Measurements from ENCODE around the gene H1-8.
"Not testable (repeated sequence)": the region's sequence is repeated elsewhere in the genome, so short reads cannot be mapped to it uniquely, and the experiment has no call there.

The H1-8 gene, protein sequence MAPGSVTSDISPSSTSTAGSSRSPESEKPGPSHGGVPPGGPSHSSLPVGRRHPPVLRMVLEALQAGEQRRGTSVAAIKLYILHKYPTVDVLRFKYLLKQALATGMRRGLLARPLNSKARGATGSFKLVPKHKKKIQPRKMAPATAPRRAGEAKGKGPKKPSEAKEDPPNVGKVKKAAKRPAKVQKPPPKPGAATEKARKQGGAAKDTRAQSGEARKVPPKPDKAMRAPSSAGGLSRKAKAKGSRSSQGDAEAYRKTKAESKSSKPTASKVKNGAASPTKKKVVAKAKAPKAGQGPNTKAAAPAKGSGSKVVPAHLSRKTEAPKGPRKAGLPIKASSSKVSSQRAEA

DNA sequence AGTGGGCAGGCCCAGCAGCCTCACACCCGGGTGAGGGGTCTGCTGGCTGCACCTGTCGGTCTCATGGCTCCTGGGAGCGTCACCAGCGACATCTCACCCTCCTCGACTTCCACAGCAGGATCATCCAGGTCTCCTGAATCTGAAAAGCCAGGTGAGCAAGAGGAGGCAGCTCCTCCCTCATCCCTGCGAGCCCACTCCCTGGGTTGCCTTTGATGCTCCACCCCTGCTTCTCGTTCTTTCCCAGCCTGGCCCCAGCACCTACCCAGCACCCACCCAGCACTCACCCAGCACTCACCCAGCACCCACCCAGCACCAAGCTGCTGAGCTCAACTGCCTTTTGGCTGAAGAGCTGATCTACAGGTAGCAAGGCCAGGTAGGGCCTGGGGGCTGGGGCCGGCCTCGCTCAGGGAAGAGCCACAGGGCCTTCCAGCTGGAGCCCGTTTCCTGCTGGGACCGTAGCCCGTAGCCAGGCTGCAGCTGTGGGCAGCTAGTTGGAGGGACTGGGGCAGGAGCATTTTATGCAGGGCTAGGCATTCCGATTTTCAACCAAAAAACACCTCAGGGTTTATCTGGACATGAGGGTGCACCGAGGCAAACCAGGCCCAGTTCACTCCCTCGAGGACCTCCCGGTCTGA lies at the start of gene H1-8:
Gene H1-8 (plus strand): TSS at position 20 of the 635 bp plus-strand sequence. CDS start 44 bp downstream, at position 64.
- no peak for DNase-seq (ENCODE audit: low read depth in 2 of 2)

DNA sequence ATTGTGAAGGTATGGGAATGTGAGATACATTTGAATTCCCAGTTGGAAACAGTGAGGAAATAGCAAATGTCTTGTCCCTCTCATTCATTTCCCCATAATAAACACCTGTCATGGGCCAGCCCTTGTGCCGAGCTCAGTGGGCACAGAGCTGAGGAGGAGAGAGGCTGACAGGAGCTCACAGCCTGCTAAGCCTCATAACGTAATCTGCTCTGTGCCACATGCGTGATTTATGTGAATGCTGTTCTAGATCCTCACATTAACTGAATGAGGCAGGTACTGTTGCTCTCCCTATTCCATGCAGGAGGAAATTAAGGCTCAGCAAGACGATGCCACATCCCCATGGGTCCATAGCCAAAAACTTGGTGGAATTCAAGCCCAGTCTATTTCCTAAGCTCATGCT lies 49.8 kb upstream of the H1-8 start:
- DNase-seq (ENCODE audit: low read depth in 2 of 2) = no peak

DNA sequence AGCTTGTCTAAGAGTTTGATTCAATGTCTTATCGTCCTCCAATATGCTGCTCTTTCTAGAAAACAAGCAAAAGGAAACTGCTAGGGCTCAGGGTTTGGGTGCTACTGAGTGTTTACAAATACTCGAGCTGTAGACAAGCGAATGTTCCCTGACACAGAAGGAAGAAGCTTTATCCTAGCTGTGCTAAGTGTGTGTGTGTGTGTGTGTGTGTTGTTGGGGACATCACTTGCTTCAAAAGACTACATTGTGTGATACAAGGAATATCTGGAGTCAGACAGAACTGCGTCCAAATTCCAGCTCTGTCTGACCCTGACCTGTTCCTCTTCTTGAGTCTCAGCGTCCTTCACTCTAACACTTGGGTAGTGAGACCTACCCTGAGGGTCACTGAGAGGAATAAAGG lies 48.5 kb upstream of the H1-8 start:
- not testable (repeated sequence) for DNase-seq (ENCODE audit: low read depth in 2 of 2)

DNA sequence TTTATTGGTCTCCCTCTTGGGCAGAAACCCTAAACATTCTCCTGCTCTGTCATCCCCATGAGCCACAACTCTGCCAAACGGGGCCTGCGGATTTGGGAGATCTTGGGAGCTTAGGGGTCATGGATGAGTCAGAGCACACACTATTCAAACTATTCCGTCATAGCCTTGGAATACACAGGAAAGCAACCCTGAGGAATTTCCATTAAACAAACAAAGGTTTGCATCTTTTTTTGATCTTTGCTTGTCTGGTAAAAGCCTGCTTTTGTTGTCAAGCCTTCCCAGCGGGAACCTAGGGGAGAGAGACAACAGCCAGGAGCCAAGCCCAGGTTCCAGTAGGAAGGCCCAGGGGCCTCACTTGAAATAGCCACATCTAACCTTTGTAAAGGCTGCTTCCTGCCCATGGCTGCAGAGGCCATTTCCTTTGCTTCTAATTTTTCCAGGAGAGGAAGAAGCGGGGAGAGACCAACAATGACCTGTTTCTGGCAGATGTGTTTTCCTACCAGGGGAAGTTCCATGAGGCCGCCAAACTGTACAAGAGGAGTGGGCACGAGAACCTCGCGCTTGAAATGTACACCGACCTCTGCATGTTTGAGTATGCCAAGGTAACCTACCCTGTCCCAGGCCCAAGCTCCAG lies 47.9 kb upstream of the H1-8 start:
- not testable (repeated sequence) for DNase-seq (ENCODE audit: low read depth in 2 of 2)

DNA sequence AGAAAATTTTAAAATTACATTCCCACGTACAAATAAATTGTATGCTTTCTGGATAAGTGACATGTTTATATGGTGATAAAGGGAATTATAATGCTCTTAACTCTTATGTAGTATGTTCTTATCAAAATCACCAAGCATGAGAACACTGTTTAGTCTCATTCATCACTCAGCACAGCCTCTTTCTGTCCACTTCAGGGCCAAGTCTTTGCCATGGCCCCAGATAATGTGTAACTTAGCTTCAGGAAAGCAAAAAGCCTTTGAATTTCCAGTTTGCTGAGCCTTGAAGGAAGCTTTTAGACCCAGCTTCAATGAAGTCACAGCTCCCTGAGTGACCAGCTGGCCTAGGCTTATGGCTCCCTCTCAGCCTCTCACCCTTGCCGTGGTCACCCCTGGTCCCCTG lies 45.1 kb upstream of the H1-8 start:
- DNase-seq (ENCODE audit: low read depth in 2 of 2) = not testable (repeated sequence)

DNA sequence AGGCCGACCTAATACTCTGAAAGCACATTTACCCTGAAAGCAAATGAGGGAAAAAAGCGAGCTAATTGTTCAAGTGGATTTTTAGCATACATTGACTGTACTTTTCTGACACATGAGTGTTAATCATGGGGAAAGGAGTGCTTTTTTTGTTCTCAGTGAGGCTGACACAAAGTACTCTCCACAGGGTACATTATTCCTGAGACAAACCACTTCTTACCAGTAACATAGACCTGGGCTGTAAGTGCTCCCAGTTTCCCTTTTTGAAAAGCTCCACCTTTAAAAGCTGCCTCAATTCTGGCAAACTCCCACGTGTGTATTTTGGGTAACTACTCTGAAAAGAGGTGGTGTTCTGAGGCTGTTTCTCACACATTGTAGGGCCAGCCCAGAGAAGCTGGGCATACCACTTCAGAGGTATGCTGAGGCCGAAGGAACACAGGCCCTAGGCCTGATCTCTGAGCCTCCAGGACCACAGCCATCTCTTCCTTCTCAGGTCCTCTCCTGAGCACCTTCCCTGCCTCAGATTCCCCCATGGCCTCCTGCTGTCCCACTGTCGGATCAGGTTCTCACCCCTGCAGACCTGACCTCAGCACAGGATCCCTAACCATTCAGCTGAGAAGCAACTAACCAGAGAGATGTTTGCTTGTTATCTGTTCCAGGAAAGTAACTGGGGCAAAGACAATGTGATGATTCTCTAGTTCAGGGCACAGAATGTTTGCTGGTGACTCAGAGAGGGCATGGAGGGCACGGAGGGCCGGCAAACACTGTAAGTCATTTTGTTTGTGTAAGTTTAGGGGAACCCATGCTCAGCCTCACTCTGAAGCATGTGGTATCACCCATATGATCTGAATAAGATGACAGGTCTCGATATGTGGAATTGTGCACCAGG lies 44.1 kb upstream of the H1-8 start:
- not testable (repeated sequence) for DNase-seq (ENCODE audit: low read depth in 2 of 2)

DNA sequence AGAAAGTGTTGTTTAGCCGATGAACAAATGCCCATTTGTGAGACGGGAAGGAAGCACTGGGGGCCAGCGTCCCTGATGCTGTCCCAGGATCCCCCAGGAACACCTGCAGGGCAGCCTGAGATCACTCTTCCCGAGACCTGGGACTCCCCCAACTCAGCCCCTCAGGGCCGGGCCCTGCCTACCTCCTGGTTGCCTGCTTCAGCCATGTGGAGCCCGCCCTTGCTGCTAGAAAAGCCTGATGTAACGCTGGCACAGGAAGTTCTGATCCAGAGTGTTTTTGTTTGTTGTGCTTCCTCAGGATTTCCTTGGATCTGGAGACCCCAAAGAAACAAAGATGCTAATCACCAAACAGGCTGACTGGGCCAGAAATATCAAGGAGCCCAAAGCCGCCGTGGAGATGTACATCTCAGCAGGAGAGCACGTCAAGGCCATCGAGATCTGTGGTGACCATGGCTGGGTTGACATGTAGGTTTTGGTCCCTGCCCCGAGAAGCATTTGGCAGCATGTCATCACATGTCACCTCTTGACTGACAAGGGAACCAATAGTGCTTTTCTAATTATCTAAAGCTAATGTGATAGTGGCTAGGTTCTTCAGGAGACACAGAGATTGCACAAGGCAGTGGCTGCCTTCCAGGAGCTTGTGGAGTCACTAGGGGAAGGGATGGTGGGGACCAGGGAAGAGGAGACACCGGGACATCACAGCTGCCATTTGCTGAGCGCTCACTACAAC lies 43.2 kb upstream of the H1-8 start:
- DNase-seq (ENCODE audit: low read depth in 2 of 2) = not testable (repeated sequence)

DNA sequence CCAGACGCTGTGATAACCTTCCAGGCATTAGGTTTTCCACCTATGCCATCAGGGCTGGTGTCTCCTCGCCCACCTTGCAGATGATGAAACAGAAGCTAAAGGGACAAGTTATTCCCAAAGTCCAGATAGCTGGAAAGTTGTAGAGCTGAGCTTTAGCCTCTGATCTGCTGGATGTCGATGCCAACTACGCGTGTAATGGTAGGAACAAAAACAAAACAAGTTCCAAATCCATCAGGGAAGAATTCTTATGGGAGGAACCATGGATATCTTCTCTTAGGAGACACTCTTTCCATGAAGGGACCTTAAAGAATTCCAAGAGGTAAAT lies 42.7 kb upstream of the H1-8 start:
- DNase-seq (ENCODE audit: low read depth in 2 of 2) = no peak

DNA sequence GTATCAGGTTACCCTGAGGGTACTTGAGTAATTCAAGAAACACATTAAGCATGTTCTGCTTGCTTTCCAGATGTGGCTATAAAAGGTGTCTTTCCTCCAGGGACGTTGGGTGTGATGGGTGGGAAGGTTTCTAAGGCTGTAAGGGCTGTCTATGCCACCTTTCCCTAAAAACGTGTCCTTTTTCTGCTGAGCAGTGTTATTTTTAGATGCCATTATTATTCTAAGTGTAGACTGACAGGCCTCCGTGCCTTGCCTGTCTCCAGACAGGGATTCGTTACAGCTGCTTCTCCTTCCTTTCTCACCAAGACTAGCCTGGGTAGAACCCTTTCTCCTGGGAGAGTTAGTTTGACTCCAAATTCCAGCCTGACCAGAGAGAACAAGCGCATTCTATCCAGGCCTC lies 41.3 kb upstream of the H1-8 start:
- no peak for DNase-seq (ENCODE audit: low read depth in 2 of 2)

DNA sequence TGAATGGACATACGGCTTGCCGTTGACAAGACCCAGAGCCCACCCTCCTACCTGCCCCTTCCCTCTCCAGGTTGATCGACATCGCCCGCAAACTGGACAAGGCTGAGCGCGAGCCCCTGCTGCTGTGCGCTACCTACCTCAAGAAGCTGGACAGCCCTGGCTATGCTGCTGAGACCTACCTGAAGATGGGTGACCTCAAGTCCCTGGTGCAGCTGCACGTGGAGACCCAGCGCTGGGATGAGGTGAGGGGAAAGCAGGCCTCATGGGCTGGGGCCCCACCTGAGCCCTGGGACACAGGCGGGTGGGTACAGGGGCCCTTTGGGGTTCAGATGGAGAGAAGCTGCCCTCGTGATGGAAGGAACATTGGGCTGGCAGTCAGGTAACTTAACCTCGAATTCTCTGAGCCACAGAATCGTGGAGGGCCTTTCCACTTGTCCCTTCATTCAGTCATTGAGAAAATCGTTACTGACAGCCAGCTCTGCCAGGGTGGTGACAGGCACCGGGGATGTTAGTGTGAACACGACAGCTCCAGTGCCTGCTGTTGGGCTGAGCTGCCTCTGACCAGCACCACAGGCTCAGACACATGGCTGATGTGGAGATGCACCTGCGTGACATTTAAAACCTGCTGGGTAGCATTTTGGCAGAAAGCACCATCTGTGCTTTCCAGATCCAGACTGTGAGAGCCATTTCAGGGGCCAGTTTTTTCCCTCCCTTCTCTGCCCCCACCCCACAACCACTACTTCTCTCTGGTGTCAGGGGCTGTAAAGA lies 40.1 kb upstream of the H1-8 start:
- DNase-seq (ENCODE audit: low read depth in 2 of 2) = no peak

DNA sequence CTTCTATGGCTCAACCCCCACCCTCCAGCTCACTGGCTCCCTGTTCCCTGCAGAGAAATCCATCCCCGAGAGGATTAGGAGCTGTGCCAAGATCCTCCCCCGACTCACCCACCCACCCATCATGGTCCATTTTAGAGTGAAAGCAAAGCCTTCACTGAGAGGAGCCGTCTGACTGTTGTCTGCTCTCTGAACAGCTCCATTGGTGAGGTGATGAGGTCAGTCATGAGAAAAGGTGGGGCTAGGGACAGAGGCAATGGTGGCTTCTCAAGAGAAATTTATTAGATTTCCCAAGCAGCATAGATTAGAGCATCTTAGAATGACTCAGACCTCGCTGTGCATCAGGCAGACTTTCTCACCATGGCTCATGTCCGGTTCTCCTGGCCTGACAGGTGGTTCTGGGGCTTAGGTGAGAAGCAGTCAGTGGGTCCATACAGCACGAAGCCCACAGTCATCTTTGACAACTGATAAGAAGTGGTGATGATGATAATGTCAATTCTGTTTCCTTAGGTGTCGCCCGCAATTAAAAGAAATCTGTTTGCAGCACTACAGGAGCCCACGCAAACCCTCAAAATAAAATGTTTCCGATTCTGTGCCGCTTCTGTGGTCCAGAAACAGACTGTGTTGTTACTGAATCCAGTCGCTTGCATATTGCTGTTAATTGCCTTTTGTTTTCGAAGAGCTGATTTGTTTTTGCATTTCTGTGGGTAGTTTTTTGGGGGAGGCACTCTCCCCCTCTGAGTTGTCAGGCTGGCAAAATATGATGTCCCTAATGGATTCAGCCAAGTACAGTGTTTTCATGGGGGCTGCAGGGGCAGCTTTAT lies 39.3 kb upstream of the H1-8 start:
- no peak for DNase-seq (ENCODE audit: low read depth in 2 of 2)

DNA sequence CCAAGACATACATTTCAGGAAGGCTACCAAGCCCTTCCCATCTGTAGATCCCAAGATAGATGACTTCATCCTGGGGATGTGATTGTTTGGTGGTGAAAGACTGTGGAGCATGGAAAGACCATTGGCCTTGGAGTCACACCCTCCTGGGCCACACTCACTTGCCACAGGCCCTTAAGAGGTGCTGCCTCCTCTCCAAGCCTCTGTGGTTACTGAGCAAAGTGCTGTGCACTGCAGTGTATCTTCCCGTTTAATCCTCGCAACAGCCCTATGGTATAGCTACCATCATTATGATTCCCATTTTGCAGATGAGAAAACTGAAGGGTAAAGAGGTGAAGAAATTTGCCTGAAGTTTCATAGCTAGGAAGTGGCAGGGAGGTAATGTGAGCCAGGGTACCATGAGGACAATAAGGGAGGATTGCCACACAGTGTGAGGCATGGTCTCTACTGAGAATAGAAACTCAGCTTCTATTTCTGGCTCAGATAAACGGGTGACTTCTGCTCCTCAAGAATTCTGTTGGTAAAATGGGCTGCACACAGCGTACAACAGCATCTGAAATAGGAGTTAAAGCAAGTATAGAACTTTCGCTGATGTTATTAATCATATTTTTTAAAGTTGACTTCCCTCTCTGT lies 38.4 kb upstream of the H1-8 start:
- no peak for DNase-seq (ENCODE audit: low read depth in 2 of 2)

DNA sequence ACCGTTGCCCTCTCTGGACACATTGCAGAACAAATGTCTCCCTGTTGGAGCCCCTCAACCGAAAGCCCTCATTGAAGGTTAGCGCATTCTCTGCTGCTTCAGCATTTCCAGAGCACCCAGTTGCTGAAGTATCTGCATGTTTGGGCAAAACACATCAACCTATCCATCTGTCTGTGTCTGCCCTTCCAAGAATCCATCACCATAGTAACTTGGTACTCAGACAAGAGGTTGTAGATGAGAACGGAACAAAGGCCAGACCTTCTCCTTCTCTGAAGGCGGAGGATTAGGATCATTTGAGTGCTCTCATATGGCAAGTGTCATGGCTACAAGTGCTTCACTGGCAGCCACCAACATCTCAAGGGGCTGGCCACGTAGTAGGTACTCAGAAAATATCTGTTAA lies 37.6 kb upstream of the H1-8 start:
- no peak for DNase-seq (ENCODE audit: low read depth in 2 of 2)

DNA sequence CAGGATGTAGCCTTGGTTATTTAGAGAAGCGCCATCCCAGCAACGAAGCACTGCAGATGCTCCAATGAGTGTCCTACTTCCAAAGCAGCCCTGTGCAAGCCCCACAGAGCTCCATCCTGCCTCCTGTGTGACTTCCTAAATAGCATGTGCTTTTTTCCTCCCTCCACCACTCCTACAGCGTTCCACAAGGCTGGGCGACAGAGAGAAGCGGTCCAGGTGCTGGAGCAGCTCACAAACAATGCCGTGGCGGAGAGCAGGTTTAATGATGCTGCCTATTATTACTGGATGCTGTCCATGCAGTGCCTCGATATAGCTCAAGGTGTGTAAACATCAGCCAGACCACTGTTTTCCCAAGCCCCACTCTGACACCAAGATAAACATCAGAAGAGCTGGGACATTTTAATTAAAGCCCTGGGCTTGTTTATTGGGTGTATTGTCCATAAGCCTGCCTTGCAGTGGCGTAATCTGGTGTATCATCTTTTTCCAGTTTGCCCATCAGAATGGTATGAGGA lies 36.7 kb upstream of the H1-8 start:
- DNase-seq (ENCODE audit: low read depth in 2 of 2) = no peak

DNA sequence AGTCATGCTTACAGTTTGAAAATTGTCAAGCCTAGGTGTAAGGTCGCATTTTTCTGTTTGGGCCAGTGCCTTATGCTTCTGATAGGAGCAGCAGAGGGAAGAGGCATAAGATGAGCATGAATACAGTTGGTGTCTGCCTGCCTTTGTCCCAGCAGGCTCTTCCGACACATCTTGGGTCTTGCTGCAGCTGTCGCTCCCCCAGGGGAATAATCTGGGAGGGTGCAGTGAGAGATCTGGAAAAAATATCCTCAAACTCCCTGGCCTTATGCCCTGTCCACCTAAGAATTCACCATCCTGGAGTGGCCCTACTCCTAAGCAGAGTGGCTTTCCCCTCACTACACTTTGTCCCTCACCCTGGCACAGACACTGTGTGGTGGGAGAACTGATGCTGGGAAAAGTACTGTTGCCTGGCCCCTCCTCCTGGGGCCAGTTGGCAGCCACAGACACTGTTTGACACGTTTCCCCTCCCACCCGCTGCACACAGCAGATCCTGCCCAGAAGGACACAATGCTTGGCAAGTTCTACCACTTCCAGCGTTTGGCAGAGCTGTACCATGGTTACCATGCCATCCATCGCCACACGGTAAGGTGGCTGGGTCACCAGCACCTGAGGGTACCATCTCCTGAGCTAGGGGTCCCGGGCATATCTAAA lies 35.7 kb upstream of the H1-8 start:
- DNase-seq (ENCODE audit: low read depth in 2 of 2) = no peak

DNA sequence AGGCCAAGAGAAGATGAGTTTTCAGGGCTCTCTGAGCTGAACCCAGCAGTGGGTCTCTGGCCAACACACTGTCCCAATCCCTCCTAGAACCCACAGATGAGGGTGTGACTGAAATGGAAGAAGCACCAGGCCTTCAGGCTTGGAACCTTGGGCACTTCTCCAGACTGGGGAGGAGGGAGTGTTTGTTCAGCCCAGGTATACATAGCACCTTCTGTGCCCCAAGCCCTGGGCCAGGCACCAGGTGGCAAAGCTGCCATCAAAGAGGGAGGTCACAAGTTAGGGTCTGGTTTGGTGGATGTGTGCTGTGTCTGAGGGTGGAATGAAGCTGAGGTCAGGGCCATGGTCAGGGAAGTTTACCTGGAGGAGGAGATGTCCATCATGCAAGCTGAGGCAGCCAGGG lies 30.4 kb upstream of the H1-8 start:
- DNase-seq (ENCODE audit: low read depth in 2 of 2) = no peak

DNA sequence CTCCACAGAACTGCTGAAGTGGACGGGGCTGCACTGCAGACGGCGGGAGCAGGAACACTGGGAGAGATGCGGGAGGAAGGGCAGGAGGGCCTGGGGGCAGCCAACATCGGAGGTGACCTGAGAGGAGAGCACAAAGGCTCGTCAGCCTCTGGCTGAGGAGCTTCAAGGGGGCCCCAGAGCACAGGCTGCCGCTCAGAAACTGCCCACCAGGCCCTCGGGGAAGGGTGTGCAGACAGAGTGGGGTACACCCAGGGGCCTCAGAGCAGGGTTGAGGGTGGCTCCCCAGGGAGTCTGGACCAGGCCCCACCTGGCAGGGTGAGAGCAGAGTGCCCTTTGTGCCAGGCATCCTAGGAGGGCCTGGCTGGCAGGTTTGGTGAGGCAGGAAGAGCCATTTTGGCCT lies 29.3 kb upstream of the H1-8 start:
- no peak for DNase-seq (ENCODE audit: low read depth in 2 of 2)

DNA sequence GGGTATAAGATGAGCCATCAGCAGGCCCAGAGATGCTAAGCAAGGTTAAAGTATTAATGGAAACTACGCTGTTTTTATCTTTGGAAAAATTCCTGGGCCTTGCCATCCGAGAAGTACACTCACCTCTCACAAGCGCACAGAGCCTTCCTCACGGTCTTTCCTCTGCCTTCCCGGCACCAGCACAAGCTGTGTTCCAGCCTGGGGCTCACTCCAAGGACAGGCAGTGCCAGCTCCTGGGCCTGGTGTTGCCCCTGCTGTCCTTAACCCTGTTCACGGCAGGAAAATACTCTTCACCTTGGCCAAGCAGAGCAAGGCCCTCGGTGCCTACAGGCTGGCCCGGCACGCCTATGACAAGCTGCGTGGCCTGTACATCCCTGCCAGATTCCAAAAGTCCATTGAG lies 28.9 kb upstream of the H1-8 start:
- no peak for DNase-seq (ENCODE audit: low read depth in 2 of 2)

DNA sequence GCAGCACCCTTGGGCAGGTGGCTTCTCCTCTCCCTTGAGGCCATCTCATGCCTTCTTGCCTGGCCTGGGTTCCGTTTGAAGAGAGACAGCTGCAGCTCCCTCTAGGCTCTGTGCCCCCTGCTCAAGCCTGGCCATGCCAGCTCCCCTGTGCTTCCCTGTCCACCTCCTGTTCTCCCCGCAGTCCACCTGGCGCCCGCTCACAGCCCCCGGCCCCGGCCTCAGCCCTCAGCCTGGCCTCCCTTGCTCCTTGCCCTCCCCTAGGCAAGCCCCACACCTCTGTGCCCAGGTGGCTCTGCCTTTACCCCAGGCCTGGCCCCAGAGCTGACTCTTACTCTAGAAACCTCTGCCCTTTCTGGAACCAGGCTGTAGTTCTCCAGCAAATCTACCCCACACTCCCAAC lies 28.4 kb upstream of the H1-8 start:
- DNase-seq (ENCODE audit: low read depth in 2 of 2) = no peak

All from stimulated activated CD8-positive, alpha-beta memory T cell treated with anti-CD3 and anti-CD28 coated beads, Interleukin-2, amount 100 ng/mL, for 48 hours (primary cell).